Measurements from ENCODE around the gene ADAR.
A peak's percentile ranks its signal among the peaks of the same experiment; 100 is the strongest.

ADAR gene

GRCh38 chr1:154565876-154566275 is 42.1 kb downstream of the ADAR start:
- no peaks in the 10 kb centered on the region for H3K36me3 ChIP-seq
- H4K20me1 ChIP-seq = peaks cover 0 to 36% (median 10%) of the 10 kb centered on the region in 11 experiments; a peak in 13 of 22 replicates
- peaks cover 4 to 14% (median 7%) of the 10 kb centered on the region in 10 experiments; a peak in 14 of 20 replicates for H3K4me1 ChIP-seq
- peaks cover 30 to 49% (median 44%) of the 10 kb centered on the region in 11 experiments for H3K27me3 ChIP-seq
- H3K4me2 ChIP-seq = no peak overlapping the region
- H3K4me3 ChIP-seq = no peak overlapping the region
- no peaks in the 10 kb centered on the region for H3K9me3 ChIP-seq (replicated peaks in 1 of 11)
- H3K9ac ChIP-seq = no peak overlapping the region
- TF ChIP-seq Cebpa-rat (IDR thresholded peaks at IDR 0.05) = no peak
- no peak overlapping the region for H3K27ac ChIP-seq

- H4K20me1 ChIP-seq = peaks cover 21 to 35% (median 31%) of the 10 kb centered on the region in 11 experiments; a peak in 21 of 22 replicates
- no peaks in the 10 kb centered on the region for H3K9me3 ChIP-seq (replicated peaks in 1 of 11)
- peak overlapping the region; percentile 80 to 99 (median 90) for H3K4me3 ChIP-seq
- H3K27me3 ChIP-seq = peaks cover 0 to 1% (median 0%) of the 10 kb centered on the region in 11 experiments; a peak in 1 of 22 replicates
- H3K4me1 ChIP-seq = peaks cover 27 to 38% (median 33%) of the 10 kb centered on the region in 10 experiments
- H3K9ac ChIP-seq = peak overlapping the region; percentile 90 to 94 (median 93)
- peak overlapping the region; percentile 72 to 92 (median 84) for H3K27ac ChIP-seq
- peak overlapping the region; percentile 77 to 90 (median 86) for H3K4me2 ChIP-seq
- no peak for TF ChIP-seq Cebpa-rat (IDR thresholded peaks at IDR 0.05)
- peaks cover 13 to 23% (median 17%) of the 10 kb centered on the region in 11 experiments for H3K36me3 ChIP-seq
Observed at GRCh38 chr1:154559466-154560044, 48.4 kb downstream of the ADAR start.

- Histone ChIP-seq H3K36me3 (peaks cover 20 to 30% (median 24%) of the 10 kb centered on the region in 11 experiments), H3K4me2 (peak overlapping the region; percentile 77 to 90 (median 86)), H3K27me3 (no peaks in the 10 kb centered on the region), H3K27ac (peak overlapping the region; percentile 72 to 92 (median 84)), H4K20me1 (peaks cover 21 to 41% (median 37%) of the 10 kb centered on the region in 11 experiments; a peak in 21 of 22 replicates), H3K4me1 (peaks cover 27 to 38% (median 34%) of the 10 kb centered on the region in 10 experiments), H3K9me3 (replicated peaks in 1 of 11) (no peaks in the 10 kb centered on the region), H3K9ac (peak overlapping the region; percentile 90 to 94 (median 93)), H3K4me3 (peak overlapping the region; percentile 80 to 99 (median 90))
- no peak for TF ChIP-seq Cebpa-rat (IDR thresholded peaks at IDR 0.05)
Observed at GRCh38 chr1:154558720-154559465, 49.1 kb downstream of the ADAR start.

GRCh38 chr1:154557939-154558719 is 49.9 kb downstream of the ADAR start, which contains the start of gene UBE2Q1:
Gene UBE2Q1 (minus strand): TSS chr1:154558662. CDS start chr1:154558553, 109 bp downstream.
- Histone ChIP-seq H3K36me3 (peaks cover 27 to 37% (median 31%) of the 10 kb centered on the region in 11 experiments), H3K4me2 (peak within 1 kb of the TSS; percentile 90 to 99 (median 97)), H4K20me1 (peaks cover 27 to 49% (median 44%) of the 10 kb centered on the region in 11 experiments; a peak in 21 of 22 replicates), H3K4me3 (peak within 1 kb of the TSS; percentile 80 to 99 (median 90)), H3K9me3 (replicated peaks in 1 of 11) (no peaks in the 10 kb centered on the region), H3K27ac (peak within 1 kb of the TSS; percentile 72 to 92 (median 84)), H3K9ac (peak within 1 kb of the TSS; percentile 90 to 94 (median 93)), H3K27me3 (no peaks in the 10 kb centered on the region), H3K4me1 (peaks cover 27 to 43% (median 35%) of the 10 kb centered on the region in 10 experiments)
- TF ChIP-seq Cebpa-rat (IDR thresholded peaks at IDR 0.05) = no peak

GRCh38 chr1:154557248-154557938 is 50.6 kb downstream of the ADAR start:
- peak overlapping the region; percentile 80 to 99 (median 90) for H3K4me3 ChIP-seq
- peaks cover 35 to 45% (median 39%) of the 10 kb centered on the region in 11 experiments for H3K36me3 ChIP-seq
- peak overlapping the region; percentile 90 to 94 (median 93) for H3K9ac ChIP-seq
- peaks cover 29 to 55% (median 52%) of the 10 kb centered on the region in 11 experiments; a peak in 21 of 22 replicates for H4K20me1 ChIP-seq
- peak overlapping the region; percentile 72 to 92 (median 84) for H3K27ac ChIP-seq
- H3K9me3 ChIP-seq (replicated peaks in 1 of 11) = no peaks in the 10 kb centered on the region
- no peaks in the 10 kb centered on the region for H3K27me3 ChIP-seq
- H3K4me1 ChIP-seq = peaks cover 27 to 46% (median 35%) of the 10 kb centered on the region in 10 experiments
- peak overlapping the region; percentile 90 to 99 (median 97) for H3K4me2 ChIP-seq
- no peak for TF ChIP-seq Cebpa-rat (IDR thresholded peaks at IDR 0.05)

GRCh38 chr1:154556422-154556821 is 51.6 kb downstream of the ADAR start:
- Histone ChIP-seq H3K27me3 (no peaks in the 10 kb centered on the region), H3K9me3 (replicated peaks in 1 of 11) (no peaks in the 10 kb centered on the region), H4K20me1 (peaks cover 34 to 65% (median 61%) of the 10 kb centered on the region in 11 experiments; a peak in 21 of 22 replicates), H3K36me3 (peaks cover 45 to 54% (median 48%) of the 10 kb centered on the region in 11 experiments), H3K9ac (peak overlapping the region; percentile 90 to 94 (median 93)), H3K27ac (peak overlapping the region in 10 of 11 experiments; percentile 1 to 87 (median 20); a peak in 10 of 22 replicates), H3K4me1 (peaks cover 27 to 50% (median 35%) of the 10 kb centered on the region in 10 experiments), H3K4me2 (peak overlapping the region; percentile 90 to 99 (median 97)), H3K4me3 (peak overlapping the region; percentile 80 to 99 (median 90))
- TF ChIP-seq Cebpa-rat (IDR thresholded peaks at IDR 0.05) = no peak

- H3K4me1 ChIP-seq = peaks cover 19 to 65% (median 35%) of the 10 kb centered on the region in 10 experiments
- no peaks in the 10 kb centered on the region for H3K27me3 ChIP-seq
- peak overlapping the region in 3 of 11 experiments; percentile 2 to 37 (median 7); a peak in 3 of 22 replicates for H3K9ac ChIP-seq
- no peak for TF ChIP-seq Cebpa-rat (IDR thresholded peaks at IDR 0.05)
- peaks cover 51 to 96% (median 90%) of the 10 kb centered on the region in 11 experiments; a peak in 21 of 22 replicates for H4K20me1 ChIP-seq
- no peaks in the 10 kb centered on the region for H3K9me3 ChIP-seq (replicated peaks in 1 of 11)
- peaks cover 75 to 85% (median 79%) of the 10 kb centered on the region in 11 experiments for H3K36me3 ChIP-seq
- no peak overlapping the region for H3K27ac ChIP-seq
- no peak overlapping the region for H3K4me3 ChIP-seq
- no peak overlapping the region; a peak in 1 of 22 replicates for H3K4me2 ChIP-seq
Observed at GRCh38 chr1:154553056-154554030, 54.6 kb downstream of the ADAR start.
